Germinal center (tissue), 1 donor: Measurements from ENCODE around the gene QRFP.

Source experiments
- DNase-seq: peaks from one replicate; pipeline ENCODE4 v3.0.0; 2012; ENCODE audit warnings: mixed read lengths, low spot score

Gene QRFP

DNA sequence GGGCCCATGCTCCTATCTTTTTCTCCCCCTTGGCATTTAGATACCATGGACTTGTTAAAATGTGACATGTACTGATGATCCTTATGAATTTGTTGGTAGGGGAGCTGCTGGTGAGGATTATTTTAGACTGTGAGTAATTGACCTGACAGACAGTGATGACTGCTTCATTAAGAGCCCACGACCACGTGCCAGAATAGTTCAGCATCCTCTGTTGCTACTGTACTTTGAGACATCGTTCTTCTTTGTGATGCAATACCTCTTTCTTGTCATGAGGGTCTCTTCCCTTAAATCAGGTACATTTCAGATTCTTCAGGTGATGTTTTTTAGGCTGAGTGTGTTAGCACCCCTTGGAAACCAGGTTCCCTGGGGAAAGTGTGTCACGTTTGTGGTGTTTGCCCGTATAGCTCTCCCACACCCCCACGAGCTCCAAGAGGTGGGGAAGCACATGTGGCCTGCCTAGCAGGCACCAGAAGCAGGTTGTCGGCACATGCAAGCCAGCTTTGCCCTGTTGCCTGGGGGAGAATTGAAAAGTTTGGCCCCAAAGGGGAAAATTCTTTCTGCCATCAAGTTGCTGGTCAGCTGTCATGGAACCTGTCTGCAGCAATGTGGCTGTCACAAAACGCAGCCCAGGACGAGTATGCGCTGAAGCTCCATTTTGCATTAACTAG, 25.1 kb downstream of the QRFP start:
- no peak for DNase-seq

DNA sequence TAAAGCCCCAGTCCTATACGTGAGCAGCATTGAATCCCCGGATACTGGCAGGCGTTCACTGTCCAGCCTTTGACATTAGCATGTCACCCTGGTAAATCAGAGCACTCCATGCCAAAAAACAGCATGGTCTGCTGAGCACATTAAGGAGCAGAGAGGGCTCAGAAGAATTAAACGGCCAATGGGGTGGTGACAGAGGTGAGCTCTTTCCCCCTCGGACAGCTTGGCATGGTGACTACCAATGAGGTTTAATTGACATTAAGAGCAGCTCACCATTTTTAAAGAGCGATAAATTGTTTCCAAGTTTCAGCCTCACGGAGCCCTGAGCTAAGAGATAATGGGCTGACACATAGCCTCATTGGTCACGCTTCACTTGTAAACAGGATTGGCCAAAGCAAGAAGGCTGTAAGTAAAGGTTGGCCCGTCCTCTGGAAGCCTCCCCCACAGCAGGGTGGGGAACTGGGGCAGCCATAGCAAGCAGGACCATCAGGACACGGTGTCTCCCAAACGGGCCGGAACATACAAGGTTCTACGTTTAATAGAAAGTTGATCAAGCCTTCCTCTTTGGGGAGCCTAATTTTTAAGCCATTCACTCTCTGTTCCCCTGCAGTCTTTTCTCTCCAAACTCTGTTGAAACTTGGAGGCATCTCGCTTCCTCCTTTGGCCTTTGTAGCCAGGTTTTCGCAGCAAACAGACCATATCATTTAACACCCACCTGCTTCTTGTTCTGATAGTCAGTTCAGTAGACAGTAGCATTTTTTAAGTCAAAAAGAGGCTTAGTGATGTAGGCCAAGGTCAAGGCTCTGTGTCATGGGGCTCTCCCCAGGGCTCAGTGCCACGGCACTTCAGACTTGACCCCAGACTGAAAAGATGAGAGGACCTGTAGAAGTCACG, 25.9 kb downstream of the QRFP start:
- DNase-seq: peak; percentile 39

DNA sequence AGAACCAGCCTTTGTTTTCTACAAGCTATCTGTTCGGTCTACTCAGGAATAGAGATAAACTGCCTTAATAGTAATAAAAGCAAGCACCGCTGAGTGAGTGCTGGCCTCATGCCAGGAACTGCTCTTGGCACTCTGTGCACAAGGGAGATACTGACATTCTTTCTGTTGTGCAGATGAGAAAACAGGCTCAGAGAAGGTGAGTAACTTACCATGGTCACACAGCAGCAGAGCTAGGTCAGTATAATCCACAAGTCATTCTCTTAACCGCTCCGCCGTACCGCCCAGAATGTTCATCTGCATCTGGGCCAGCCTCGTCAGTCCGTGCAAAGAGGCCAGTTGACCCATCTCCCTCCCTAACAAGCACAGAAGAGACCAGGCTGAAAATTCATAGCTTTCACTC, 27.4 kb downstream of the QRFP start:
- DNase-seq: no peak

DNA sequence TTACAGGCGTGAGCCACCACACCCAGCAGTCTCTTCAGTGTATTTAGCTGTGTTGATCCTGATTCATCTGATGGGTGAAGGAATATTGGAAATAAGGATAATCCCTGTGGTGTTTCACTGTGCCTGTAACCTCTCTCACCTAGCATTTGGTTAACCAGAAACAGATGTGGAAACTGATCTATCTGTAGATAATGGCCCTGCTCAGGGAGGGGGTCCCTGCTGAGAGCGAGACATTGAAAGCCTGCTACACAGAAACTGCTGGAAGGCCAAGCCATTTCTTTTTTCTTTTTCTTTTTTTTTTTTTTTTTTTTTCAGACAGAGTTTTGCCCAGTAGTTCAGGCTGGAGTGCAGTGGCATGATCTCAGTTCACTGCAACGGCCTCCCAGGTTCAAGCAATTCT, 28.4 kb downstream of the QRFP start:
- no peak for DNase-seq

DNA sequence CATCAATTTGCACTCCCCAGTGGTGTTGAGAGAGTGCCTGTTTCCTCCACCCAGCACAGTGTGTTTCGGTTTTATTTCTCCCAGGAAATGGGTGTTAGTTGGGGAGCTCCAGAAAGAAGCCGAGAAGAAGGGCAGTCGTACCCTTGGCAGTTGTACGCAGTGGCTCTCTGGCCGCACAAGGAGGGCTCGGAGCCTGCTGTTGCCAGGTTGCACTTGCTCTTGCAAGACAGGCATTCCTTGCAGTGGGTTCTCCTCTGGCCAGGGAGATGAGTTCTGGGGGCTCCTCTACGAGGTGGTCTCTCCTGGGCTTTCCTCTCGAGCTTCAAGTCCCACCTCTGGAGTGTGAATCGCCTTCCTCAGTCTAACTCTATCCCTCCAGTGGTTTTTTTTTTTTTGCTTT, 29.1 kb downstream of the QRFP start:
- DNase-seq: no peak

GRCh38 chr9:130866474-130866965, 30.1 kb downstream of the QRFP start:
- peak; percentile 38 for DNase-seq

DNA sequence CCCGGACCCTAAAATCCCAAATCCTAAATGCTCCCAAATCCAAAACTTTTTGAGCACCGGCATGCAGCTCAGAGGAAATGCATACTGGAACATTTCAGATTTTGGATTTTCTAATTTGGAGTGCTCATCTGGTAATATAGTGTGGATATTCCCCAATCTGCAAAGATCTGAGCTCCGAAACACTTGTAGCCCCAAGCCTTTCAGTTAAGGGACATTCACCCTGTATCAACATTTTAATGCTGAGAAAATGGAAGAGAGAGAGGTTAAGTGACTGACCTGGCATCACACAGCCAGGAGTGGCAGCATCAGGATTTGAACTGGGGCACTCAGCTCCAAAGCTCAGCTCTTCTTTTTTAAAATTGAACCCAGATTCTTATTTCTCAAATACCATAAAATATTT, 30.7 kb downstream of the QRFP start:
- DNase-seq: no peak

- no peak for DNase-seq
Observed at GRCh38 chr9:130864541-130864940, 32.1 kb downstream of the QRFP start.

DNA sequence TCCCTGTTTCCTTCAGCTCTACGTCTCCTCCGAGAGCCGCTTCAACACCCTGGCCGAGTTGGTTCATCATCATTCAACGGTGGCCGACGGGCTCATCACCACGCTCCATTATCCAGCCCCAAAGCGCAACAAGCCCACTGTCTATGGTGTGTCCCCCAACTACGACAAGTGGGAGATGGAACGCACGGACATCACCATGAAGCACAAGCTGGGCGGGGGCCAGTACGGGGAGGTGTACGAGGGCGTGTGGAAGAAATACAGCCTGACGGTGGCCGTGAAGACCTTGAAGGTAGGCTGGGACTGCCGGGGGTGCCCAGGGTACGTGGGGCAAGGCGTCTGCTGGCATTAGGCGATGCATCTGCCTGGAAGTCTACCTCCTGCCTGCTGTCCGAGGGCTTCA, 33.9 kb downstream of the QRFP start:
- DNase-seq: no peak

DNA sequence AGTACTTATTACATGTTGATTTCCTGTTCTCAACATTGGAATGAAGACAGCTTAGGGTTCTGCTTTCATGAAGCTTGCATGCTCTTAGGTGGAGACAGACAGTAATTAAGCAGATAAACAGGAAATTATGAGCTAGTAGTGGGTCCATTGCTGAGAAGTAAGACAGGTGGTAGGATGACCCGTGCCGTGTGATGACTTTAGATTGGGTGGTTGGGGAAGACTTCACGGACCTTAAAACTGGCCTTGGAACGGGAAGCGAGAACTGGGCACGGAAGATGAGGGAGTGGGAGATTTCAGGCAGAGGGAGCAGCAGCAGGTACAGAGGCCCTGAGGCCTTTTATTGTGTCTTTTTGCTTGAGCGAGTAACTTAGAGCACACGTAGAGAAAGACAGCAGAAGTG, 34.4 kb downstream of the QRFP start:
- DNase-seq: no peak

- DNase-seq: no peak
Observed at GRCh38 chr9:130861372-130862180, 35.0 kb downstream of the QRFP start.

- no peak for DNase-seq
Observed at GRCh38 chr9:130860458-130861316, 35.9 kb downstream of the QRFP start.

- no peak for DNase-seq
Observed at GRCh38 chr9:130858739-130859705, 37.6 kb downstream of the QRFP start.

DNA sequence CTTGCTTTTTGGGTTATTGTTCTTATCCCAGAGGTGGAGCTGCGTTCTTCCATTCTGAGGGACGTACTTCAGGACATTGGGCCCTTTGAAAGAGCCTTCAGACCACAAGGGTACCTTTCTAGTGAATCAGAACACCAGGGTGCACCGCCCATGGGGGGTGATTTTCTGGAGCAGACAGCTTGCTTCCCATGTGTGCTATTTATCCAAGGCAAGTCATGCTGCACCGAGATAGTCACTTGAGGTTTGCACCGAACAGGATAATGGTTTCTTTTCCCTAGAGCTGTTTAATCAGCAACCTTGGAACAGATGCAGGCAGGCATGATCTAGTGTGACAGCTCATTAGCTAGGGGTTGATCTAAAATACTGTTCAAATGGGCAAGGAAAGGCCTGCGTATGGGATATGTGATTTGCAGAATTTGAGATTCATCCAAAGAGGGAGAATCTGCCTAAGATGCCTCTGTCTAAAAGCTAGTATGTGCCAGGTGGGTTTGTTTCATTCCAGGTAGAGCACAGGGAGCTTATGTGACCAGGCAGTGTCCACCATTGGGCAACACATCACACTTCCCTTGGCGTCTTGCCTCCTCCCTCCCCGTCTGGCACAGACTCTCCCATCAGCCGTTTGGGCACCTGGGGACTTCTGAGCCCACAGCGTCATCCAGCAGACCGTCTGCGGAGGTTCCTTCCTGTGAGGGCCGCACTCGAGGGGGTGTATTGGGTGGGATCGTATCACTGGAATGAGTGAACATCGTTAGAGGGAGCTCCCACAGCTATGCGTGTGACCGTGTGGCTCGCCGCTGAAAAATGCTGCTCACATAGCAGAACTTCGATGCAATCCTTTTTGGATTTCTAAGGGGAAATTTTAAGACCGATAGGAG, 38.5 kb downstream of the QRFP start:
- DNase-seq: no peak

- DNase-seq: no peak
Observed at GRCh38 chr9:130856474-130856873, 40.1 kb downstream of the QRFP start.

GRCh38 chr9:130854835-130855234, 41.8 kb downstream of the QRFP start:
- DNase-seq: no peak

DNA sequence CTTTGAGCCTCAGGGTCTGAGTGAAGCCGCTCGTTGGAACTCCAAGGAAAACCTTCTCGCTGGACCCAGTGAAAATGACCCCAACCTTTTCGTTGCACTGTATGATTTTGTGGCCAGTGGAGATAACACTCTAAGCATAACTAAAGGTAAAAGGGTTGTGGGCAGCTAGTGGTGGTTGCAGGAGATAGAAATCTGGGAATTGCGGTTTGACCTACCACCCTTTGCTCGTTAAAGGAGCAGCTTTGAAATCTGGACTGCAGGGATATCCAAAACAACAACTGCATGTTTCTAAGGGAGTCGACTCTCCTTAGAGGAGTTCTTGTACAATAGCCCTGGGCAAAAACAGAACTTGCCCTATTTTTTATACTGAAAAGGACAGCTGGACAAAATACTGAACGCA, 42.5 kb downstream of the QRFP start:
- DNase-seq: no peak

- no peak for DNase-seq
Observed at GRCh38 chr9:130852801-130853200, 43.8 kb downstream of the QRFP start.

GRCh38 chr9:130849356-130849755, 47.3 kb downstream of the QRFP start:
- DNase-seq: no peak
